K562 (cell line): ENCODE data around the gene FOCAD.

Source experiments
- RAD21 ChIP-seq, 2 experiments: fragments of 250-450 bp in 1 of 2; fragments of 450-650 bp in 1 of 2; sonication (Bioruptor Pico) in 1 of 2; formaldehyde crosslinking in 1 of 2; IDR thresholded peaks in 1 of 2; conservative IDR thresholded peaks in 1 of 2; 2 replicates each; pipeline versions ENCODE4 v1.4.0 to v1.8.0; 2020 to 2022; ENCODE audit warnings: mild to moderate bottlenecking in 2 of 2, moderate library complexity in 1 of 2
- SETDB1 ChIP-seq: IDR thresholded peaks from one replicate; pipeline ENCODE4 v1.6.1; 2012; ENCODE audit warnings: low read length, control low read depth, inconsistent platforms
- ZNF263 ChIP-seq: sonication (generic); formaldehyde crosslinking; IDR thresholded peaks from 2 replicates; pipeline ENCODE4 v1.8.0; 2022; ENCODE audit warnings: mild to moderate bottlenecking, missing genetic modification reagents, borderline replicate concordance
- ZZZ3 ChIP-seq: fragments of 450-650 bp; IDR thresholded peaks from 2 replicates; pipeline ENCODE4 v1.6.1; 2016; ENCODE audit warnings: antibody characterized with exemption, mild to moderate bottlenecking, moderate library complexity
- TF ChIP-seq, protein P1 (sequence below): fragments of 250-450 bp; sonication (Bioruptor Pico); IDR thresholded peaks from 2 replicates; pipeline ENCODE4 v1.4.0; 2020; ENCODE audit warnings: mild to moderate bottlenecking, moderate library complexity, borderline replicate concordance
- TF ChIP-seq, protein P2 (sequence below): sonication (generic); formaldehyde crosslinking; IDR thresholded peaks from 2 replicates; pipeline ENCODE4 v1.8.1; 2023; ENCODE audit warnings: missing genetic modification reagents, mild to moderate bottlenecking, borderline replicate concordance
- TF ChIP-seq, protein P3 (sequence below): fragments of 450-650 bp; IDR thresholded peaks from 2 replicates; pipeline ENCODE4 v1.6.1; 2017; ENCODE audit warnings: antibody characterized with exemption

GRCh38 chr9:20906326-20906725 is 222.3 kb downstream of the FOCAD start:
- no peak for TF ChIP-seq ZZZ3
- TF ChIP-seq, protein P1, sequence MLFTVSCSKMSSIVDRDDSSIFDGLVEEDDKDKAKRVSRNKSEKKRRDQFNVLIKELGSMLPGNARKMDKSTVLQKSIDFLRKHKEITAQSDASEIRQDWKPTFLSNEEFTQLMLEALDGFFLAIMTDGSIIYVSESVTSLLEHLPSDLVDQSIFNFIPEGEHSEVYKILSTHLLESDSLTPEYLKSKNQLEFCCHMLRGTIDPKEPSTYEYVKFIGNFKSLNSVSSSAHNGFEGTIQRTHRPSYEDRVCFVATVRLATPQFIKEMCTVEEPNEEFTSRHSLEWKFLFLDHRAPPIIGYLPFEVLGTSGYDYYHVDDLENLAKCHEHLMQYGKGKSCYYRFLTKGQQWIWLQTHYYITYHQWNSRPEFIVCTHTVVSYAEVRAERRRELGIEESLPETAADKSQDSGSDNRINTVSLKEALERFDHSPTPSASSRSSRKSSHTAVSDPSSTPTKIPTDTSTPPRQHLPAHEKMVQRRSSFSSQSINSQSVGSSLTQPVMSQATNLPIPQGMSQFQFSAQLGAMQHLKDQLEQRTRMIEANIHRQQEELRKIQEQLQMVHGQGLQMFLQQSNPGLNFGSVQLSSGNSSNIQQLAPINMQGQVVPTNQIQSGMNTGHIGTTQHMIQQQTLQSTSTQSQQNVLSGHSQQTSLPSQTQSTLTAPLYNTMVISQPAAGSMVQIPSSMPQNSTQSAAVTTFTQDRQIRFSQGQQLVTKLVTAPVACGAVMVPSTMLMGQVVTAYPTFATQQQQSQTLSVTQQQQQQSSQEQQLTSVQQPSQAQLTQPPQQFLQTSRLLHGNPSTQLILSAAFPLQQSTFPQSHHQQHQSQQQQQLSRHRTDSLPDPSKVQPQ, result no peak
- TF ChIP-seq, protein P2, sequence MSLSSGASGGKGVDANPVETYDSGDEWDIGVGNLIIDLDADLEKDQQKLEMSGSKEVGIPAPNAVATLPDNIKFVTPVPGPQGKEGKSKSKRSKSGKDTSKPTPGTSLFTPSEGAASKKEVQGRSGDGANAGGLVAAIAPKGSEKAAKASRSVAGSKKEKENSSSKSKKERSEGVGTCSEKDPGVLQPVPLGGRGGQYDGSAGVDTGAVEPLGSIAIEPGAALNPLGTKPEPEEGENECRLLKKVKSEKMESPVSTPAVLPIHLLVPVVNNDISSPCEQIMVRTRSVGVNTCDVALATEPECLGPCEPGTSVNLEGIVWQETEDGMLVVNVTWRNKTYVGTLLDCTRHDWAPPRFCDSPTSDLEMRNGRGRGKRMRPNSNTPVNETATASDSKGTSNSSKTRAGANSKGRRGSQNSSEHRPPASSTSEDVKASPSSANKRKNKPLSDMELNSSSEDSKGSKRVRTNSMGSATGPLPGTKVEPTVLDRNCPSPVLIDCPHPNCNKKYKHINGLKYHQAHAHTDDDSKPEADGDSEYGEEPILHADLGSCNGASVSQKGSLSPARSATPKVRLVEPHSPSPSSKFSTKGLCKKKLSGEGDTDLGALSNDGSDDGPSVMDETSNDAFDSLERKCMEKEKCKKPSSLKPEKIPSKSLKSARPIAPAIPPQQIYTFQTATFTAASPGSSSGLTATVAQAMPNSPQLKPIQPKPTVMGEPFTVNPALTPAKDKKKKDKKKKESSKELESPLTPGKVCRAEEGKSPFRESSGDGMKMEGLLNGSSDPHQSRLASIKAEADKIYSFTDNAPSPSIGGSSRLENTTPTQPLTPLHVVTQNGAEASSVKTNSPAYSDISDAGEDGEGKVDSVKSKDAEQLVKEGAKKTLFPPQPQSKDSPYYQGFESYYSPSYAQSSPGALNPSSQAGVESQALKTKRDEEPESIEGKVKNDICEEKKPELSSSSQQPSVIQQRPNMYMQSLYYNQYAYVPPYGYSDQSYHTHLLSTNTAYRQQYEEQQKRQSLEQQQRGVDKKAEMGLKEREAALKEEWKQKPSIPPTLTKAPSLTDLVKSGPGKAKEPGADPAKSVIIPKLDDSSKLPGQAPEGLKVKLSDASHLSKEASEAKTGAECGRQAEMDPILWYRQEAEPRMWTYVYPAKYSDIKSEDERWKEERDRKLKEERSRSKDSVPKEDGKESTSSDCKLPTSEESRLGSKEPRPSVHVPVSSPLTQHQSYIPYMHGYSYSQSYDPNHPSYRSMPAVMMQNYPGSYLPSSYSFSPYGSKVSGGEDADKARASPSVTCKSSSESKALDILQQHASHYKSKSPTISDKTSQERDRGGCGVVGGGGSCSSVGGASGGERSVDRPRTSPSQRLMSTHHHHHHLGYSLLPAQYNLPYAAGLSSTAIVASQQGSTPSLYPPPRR (CRISPR knock-in tag), result no peak
- TF ChIP-seq RAD21 (CRISPR knock-in tag; conservative IDR thresholded peaks at IDR 0.05 in 1 of 2, IDR thresholded peaks at IDR 0.05 in 1 of 2), result no peak
- no peak for TF ChIP-seq SETDB1
- no peak for TF ChIP-seq ZNF263
- TF ChIP-seq, protein P3, sequence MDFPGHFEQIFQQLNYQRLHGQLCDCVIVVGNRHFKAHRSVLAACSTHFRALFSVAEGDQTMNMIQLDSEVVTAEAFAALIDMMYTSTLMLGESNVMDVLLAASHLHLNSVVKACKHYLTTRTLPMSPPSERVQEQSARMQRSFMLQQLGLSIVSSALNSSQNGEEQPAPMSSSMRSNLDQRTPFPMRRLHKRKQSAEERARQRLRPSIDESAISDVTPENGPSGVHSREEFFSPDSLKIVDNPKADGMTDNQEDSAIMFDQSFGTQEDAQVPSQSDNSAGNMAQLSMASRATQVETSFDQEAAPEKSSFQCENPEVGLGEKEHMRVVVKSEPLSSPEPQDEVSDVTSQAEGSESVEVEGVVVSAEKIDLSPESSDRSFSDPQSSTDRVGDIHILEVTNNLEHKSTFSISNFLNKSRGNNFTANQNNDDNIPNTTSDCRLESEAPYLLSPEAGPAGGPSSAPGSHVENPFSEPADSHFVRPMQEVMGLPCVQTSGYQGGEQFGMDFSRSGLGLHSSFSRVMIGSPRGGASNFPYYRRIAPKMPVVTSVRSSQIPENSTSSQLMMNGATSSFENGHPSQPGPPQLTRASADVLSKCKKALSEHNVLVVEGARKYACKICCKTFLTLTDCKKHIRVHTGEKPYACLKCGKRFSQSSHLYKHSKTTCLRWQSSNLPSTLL, result no peak
